IPS-NIHi11 (cell line): Measurements from ENCODE around the gene METTL17.
"Not testable (repeated sequence)": the region's sequence is repeated elsewhere in the genome, so short reads cannot be mapped to it uniquely, and the experiment has no call there.

Experiments
- DNase-seq: peaks from one replicate; pipeline ENCODE4 v3.0.0; 2012; ENCODE audit warnings: mixed read lengths, low spot score

Gene METTL17

DNA sequence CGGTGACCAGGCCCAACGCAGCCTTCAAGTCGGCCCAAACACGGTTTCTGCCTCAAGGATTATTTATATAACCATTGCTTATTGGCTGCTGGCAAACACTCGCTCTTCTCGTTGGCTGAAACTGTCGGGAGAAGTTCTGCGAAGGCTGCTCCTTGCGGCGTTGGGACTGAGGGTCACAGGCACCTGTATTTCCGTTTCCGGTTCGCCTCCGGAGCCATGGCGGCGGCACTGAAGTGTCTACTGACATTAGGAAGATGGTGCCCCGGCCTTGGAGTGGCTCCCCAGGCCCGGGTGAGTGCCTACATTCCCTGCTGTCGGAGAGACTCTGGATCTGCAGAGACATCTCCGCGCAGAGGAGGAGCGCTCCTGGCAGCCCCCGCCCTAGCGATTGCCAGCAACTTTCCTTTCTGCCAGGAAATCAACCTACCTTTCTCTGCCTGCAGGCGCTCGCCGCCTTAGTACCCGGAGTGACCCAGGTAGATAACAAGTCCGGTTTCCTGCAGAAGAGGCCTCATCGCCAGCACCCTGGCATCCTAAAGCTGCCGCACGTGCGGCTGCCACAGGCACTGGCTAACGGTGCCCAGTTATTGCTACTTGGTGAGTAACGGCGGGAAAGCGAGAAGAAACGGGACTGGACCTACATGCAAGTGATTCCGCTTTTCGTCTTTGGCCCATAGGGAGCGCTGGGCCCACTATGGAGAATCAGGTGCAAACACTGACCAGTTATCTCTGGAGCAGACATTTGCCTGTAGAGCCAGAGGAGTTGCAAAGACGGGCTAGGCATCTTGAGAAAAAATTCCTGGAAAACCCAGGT is at the start of gene METTL17:
TSS of gene METTL17 (plus strand) at position 194 of the 814 bp plus-strand sequence. CDS start at position 217, 23 bp downstream.
- peak; percentile 92 for DNase-seq

GRCh38 chr14:20945146-20945545 is 44.6 kb upstream of the METTL17 start:
- DNase-seq = not testable (repeated sequence)

DNA sequence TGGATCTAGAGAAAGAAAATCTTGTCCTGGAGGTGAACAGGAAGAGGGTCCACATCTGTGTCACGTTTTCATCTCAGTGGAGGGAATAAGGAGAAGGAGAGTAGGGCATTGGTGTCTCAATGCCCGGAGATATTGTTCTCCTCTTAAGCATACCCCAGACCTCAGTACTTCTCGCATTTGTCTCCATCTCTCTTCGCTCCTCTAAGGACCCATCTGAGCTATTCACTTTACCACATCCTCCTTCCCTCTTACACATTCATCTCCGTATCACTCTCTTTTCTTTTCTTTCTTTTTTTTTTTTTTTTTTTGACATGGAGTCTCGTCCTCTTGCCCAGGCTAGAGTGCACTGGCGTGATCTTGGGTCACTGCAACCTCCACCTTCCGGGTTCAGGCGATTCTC is 43.1 kb upstream of the METTL17 start:
- DNase-seq = not testable (repeated sequence)

GRCh38 chr14:20954736-20955537 is 34.8 kb upstream of the METTL17 start, which contains the start of gene RNASE2:
TSS of gene RNASE2 (plus strand) at chr14:20955487. CDS start at chr14:20955772, 285 bp downstream.
- DNase-seq = not testable (repeated sequence)

DNA sequence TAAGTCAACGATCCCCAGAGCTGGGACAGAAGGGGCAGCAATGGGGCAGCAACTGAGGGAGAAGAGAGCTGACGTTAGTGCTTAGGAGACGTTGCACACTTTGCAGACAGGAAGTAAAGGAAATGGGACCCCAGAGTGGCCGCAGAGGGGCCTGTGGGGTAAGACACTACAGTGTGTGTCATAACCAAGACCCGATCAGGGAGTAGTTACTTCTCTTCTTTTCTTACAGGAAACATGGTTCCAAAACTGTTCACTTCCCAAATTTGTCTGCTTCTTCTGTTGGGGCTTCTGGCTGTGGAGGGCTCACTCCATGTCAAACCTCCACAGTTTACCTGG is 34.3 kb upstream of the METTL17 start:
- not testable (repeated sequence) for DNase-seq

- DNase-seq = no peak
Measured at GRCh38 chr14:20956376-20956976, 33.3 kb upstream of the METTL17 start.

- DNase-seq = not testable (repeated sequence)
Measured at GRCh38 chr14:20958946-20959345, 30.8 kb upstream of the METTL17 start.

- no peak for DNase-seq
Measured at GRCh38 chr14:20969336-20969735, 20.4 kb upstream of the METTL17 start.

DNA sequence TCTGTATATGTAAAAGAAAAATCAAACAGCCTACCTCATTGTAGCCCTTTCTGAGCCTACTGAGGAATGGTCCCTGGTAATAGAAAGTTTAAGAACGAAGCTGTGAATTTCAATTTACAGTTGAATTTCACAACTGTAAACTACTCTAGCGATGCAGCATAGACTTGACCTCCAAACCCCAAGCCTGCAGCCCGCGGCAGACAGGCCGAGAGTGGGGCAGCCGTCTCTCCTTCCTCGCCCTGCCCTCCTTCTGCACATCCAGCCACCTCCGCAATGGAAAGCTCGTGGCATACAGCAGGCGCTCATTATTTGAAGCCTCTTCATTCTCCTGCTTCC is 19.2 kb upstream of the METTL17 start:
- no peak for DNase-seq

GRCh38 chr14:20970983-20971704 is 18.6 kb upstream of the METTL17 start:
- peak; percentile 91 for DNase-seq

- DNase-seq = no peak
Measured at GRCh38 chr14:20971705-20972021, 18.1 kb upstream of the METTL17 start.

- DNase-seq = no peak
Measured at GRCh38 chr14:20973501-20973900, 16.3 kb upstream of the METTL17 start.

- DNase-seq = no peak
Measured at GRCh38 chr14:20976291-20976690, 13.5 kb upstream of the METTL17 start.

DNA sequence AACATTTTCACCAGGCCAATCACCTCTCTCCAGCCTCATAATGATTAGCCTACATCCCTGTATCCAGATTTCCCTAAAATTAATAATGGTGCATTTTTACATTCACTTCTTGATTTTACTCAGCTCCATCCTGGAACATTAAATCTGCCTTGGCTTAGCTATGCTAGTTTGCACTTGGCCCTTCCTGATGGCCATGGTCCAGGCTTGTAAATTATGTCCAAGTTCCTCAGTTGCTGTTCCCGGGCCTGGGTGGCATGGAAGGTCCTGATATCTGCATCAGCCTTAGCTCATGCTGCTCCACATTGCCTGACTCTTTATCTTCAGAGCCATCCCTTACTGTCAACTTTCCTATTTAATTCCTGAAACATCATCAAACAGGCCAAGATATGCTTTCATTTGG is 11.1 kb upstream of the METTL17 start:
- DNase-seq = no peak

- DNase-seq = no peak
Measured at GRCh38 chr14:20980906-20981305, 8.9 kb upstream of the METTL17 start.

DNA sequence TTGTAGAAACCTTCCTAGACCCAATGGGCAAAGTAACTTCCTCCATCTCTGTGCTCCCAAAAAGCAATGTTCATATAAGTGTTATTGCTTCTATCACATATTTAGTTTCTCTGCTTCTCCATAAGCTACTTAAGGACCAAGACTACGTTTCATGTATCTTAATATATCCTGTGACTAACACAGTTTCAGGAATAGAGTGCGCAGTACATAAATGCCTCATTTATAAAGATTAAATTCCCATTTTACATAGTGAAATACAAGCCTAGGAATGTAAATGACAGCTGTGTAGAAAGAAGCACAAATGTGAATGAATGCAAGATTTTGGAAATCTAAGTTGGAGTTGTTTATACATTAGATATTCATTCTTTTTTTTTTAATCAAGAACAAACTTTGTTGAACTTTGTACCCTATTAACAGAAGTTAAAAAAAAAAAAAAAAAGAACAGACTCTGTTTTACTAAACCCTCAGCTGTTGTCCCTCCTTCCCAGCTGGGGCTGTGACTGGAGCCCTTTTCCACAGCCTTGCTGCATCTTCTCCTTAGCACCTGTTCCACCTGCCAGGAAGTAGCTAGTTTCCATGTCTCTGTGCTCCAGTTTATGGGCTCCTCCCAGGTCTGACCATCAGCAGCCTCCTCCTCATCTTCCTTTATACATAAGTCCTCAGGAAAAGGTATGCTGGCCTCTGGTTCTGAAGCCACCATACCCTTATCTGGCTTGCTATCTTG is 7.0 kb upstream of the METTL17 start:
- DNase-seq = no peak

- DNase-seq = not testable (repeated sequence)
Measured at GRCh38 chr14:20985650-20986049, 4.1 kb upstream of the METTL17 start.

DNA sequence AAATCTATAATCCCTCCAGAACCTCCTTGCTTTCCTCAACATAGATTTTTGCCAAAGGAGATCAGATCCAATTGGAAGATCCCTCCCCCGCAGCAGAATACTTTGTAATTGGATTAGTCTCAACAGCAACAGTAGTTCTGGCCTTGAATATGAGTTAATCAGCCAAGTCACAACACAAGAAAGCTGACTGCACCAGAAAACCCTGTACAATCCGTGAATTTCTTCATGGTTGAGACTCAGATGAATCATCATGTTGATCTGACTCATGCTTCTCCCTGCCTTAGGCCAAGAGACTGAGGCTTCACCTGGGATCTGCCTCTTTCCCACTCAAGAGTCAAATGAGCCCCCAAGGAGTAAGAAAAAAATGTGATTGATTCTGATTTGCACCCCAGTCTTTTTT is 3.0 kb upstream of the METTL17 start:
- no peak for DNase-seq

- no peak for DNase-seq
Measured at GRCh38 chr14:20988717-20989470, 886 bp upstream of the METTL17 start.

GRCh38 chr14:20989471-20989786 is 351 bp upstream of the METTL17 start:
- DNase-seq = no peak

GRCh38 chr14:20996521-20996920 is 6.7 kb downstream of the METTL17 start:
- DNase-seq = no peak
